Measurements from ENCODE around the gene KREMEN1.

DNA sequence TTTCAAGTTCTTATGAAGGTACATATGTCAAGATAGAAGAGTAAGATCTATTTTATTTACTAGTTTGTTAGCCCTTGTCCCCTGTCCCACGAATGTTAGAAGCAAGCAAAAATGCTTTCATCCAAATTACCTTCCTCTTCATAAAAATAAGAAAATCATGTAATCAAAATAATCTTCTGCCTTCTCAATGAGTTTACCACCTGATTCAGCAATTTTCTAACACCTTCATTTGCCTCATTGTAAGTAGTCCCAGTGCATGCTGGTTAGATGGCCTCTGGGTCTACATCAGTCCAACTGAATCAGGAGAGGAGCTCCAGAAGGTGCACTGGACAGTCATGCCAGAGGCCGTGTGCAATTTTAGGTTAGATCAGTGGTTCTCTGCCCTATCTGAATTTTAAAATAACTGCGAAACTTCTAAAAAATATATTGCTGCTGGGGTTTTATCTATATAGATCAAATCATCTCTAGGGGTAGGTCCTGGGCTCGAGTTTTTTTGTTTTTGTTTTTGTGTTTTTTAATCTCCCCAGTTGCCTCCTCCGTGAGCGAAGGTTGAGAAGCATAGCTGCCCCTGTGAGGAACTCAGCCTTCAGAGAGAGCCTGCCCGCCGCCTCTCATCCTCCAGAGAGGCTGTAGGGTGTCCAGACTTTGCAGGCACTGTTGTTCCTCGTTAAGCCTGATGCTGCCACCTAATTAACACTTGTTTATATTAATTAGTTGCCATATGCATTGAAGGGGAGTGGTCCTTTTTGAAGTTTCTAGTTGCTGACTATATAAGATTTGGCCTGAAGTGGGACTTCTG, 43.4 kb upstream of the KREMEN1 start:
- TF ChIP-seq, protein P1, sequence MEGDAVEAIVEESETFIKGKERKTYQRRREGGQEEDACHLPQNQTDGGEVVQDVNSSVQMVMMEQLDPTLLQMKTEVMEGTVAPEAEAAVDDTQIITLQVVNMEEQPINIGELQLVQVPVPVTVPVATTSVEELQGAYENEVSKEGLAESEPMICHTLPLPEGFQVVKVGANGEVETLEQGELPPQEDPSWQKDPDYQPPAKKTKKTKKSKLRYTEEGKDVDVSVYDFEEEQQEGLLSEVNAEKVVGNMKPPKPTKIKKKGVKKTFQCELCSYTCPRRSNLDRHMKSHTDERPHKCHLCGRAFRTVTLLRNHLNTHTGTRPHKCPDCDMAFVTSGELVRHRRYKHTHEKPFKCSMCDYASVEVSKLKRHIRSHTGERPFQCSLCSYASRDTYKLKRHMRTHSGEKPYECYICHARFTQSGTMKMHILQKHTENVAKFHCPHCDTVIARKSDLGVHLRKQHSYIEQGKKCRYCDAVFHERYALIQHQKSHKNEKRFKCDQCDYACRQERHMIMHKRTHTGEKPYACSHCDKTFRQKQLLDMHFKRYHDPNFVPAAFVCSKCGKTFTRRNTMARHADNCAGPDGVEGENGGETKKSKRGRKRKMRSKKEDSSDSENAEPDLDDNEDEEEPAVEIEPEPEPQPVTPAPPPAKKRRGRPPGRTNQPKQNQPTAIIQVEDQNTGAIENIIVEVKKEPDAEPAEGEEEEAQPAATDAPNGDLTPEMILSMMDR (IDR thresholded peaks at IDR 0.05), result no peak
- TF ChIP-seq EZH2 (IDR thresholded peaks at IDR 0.05; ENCODE audit: borderline replicate concordance, insufficient read depth, low read depth, low read length, poor library complexity, severe bottlenecking), result no peak
